ENCODE measurements around the gene RFC2. TPM values are rescaled to one million over a fixed set of nuclear protein-coding genes. Genes with fewer than 3 reads are reported as not detected.

RFC2 gene
- total RNA-seq, 1 experiment from 2014 or later = 75.6 TPM

DNA sequence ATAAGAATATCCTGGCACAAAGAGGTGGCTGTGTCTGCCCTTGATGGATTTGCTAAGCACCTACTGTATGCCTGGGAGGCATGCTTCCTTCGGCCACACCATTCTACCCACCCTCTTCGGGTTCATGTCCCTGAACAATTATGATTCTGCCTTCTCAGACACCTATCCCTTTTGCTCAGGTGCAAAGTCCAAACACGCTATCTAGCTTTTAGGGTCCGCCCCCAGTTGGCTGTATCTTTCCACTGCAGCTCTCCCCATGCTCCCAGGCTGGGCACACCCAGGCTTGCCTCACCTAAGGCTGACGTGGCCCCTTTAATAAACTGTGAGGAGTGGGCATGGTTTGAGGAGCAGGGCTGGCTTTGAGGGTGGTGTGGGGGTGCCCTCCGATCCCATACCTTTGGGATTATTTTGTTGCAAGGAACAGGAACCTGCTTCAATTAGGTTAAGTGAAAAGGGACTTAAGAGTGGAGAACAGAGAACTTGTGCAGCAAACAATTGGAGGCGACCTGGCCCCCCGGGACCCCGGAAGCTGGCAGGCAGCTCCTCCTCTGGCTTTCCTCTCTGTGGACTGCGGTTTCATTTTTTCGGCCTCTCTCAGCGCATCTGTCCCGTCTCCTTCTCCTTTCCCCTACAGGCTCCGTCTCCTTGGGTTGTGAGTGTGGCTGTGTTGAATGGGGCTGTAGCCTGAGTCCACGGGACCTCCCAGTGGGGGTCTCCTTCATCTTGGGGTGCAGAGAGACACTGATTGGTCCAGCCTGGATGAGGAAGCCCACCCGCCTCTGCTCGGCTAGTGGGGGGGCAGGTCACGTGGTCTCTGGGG, 38.8 kb upstream of the RFC2 start:
- BruUV-seq (replicated peaks) = TSS peak; percentile 31
- peak overlapping the region; percentile 57 for H3K9ac ChIP-seq (ENCODE audit: low read length)
- no peak overlapping the region for H2AFZ ChIP-seq (ENCODE audit: low read depth, low read length, poor library complexity, severe bottlenecking)
- H3K4me1 ChIP-seq (ENCODE audit: control insufficient read depth in 1 of 2, insufficient read depth in 2 of 2, low read length in 2 of 2) = peaks cover 58 to 71% of the 10 kb centered on the region in 2 experiments
- peaks cover 71% of the 10 kb centered on the region for H3K79me2 ChIP-seq (ENCODE audit: insufficient read depth, low read length)
- peak overlapping the region; percentile 84 for H3K27ac ChIP-seq (ENCODE audit: low read depth, low read length)
- TF ChIP-seq EZH2 (IDR thresholded peaks at IDR 0.05) (no peak), CEBPB (IDR thresholded peaks at IDR 0.05; ENCODE audit: low read depth) (no peak), POLR2AphosphoS5 (IDR thresholded peaks at IDR 0.05; ENCODE audit: low read depth, low read length) (no peak; the same call in 1 of the 2 replicates), SRF (IDR thresholded peaks at IDR 0.05; ENCODE audit: low read depth) (no peak)
- TF ChIP-seq, protein P1, sequence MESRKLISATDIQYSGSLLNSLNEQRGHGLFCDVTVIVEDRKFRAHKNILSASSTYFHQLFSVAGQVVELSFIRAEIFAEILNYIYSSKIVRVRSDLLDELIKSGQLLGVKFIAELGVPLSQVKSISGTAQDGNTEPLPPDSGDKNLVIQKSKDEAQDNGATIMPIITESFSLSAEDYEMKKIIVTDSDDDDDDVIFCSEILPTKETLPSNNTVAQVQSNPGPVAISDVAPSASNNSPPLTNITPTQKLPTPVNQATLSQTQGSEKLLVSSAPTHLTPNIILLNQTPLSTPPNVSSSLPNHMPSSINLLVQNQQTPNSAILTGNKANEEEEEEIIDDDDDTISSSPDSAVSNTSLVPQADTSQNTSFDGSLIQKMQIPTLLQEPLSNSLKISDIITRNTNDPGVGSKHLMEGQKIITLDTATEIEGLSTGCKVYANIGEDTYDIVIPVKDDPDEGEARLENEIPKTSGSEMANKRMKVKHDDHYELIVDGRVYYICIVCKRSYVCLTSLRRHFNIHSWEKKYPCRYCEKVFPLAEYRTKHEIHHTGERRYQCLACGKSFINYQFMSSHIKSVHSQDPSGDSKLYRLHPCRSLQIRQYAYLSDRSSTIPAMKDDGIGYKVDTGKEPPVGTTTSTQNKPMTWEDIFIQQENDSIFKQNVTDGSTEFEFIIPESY (IDR thresholded peaks at IDR 0.05; ENCODE audit: extremely low read depth, insufficient replicate concordance, low read length) = no peak
- TF ChIP-seq, protein P2, sequence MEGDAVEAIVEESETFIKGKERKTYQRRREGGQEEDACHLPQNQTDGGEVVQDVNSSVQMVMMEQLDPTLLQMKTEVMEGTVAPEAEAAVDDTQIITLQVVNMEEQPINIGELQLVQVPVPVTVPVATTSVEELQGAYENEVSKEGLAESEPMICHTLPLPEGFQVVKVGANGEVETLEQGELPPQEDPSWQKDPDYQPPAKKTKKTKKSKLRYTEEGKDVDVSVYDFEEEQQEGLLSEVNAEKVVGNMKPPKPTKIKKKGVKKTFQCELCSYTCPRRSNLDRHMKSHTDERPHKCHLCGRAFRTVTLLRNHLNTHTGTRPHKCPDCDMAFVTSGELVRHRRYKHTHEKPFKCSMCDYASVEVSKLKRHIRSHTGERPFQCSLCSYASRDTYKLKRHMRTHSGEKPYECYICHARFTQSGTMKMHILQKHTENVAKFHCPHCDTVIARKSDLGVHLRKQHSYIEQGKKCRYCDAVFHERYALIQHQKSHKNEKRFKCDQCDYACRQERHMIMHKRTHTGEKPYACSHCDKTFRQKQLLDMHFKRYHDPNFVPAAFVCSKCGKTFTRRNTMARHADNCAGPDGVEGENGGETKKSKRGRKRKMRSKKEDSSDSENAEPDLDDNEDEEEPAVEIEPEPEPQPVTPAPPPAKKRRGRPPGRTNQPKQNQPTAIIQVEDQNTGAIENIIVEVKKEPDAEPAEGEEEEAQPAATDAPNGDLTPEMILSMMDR (IDR thresholded peaks at IDR 0.05 in 2 of 3, conservative IDR thresholded peaks at IDR 0.05 in 1 of 3; ENCODE audit: borderline replicate concordance in 1 of 3, insufficient read depth in 1 of 3, low read depth in 2 of 3, low read length in 2 of 3) = no peak
- RAD21 ChIA-PET (ENCODE audit: low non-redundant PET in 1 of 2, low total read pairs in 2 of 2, uncharacterized antibody in 2 of 2, unreplicated experiment in 2 of 2) = no interaction called here
- no peaks in the 10 kb centered on the region for H3K27me3 ChIP-seq (ENCODE audit: insufficient read depth, low read length)
- no peaks in the 10 kb centered on the region for H3K36me3 ChIP-seq (ENCODE audit: control insufficient read depth in 1 of 2, insufficient read depth in 2 of 2, low read length in 2 of 2)
- intact Hi-C loops (cut with micrococcal nuclease) = no loop called here
- no peaks in the 10 kb centered on the region for H3K9me2 ChIP-seq (ENCODE audit: insufficient read depth)
- CTCF ChIA-PET = interaction anchor here (0.9 to 2.9 kb wide), 2 partner anchors 17 to 109 kb away, joined by 3 to 14 read pairs; no protein-coding TSS in a partner anchor
- peak overlapping the region; percentile 26 to 48 for H3K4me3 ChIP-seq (replicated peaks in 1 of 2; ENCODE audit: low read depth in 1 of 2, low read length in 2 of 2)
- DNase-seq (ENCODE audit: low read depth, low spot score) = peak; percentile 63
- POLR2A ChIA-PET = interaction anchor here (1.4 to 1.8 kb wide), 2 partner anchors 13 to 19 kb away, joined by 3 to 6 read pairs; no protein-coding TSS in a partner anchor
- H4K20me1 ChIP-seq (ENCODE audit: insufficient read depth) = no peaks in the 10 kb centered on the region
- ATAC-seq = peak; percentile 52
- H3K9me3 ChIP-seq (ENCODE audit: control insufficient read depth in 1 of 2, insufficient read depth in 1 of 2, low read depth in 1 of 2, low read length in 2 of 2) = no peaks in the 10 kb centered on the region
- peak overlapping the region; percentile 94 for H3K4me2 ChIP-seq (ENCODE audit: low read length)
